Metanephros (tissue), 1 donor: ENCODE measurements around the gene RAB20. TPM values are rescaled to one million over a fixed set of nuclear protein-coding genes. Genes with fewer than 3 reads are reported as not detected.

ENCODE experiments used
- total RNA-seq: library from RNA; depleted of rRNA; stranded (reverse); fragments of >200 nt; gene quantifications from one replicate; pipeline ENCODE4 v1.2.3, GENCODE V29; 2014

RAB20 gene, protein sequence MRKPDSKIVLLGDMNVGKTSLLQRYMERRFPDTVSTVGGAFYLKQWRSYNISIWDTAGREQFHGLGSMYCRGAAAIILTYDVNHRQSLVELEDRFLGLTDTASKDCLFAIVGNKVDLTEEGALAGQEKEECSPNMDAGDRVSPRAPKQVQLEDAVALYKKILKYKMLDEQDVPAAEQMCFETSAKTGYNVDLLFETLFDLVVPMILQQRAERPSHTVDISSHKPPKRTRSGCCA
- total RNA-seq = 23.8 TPM

DNA sequence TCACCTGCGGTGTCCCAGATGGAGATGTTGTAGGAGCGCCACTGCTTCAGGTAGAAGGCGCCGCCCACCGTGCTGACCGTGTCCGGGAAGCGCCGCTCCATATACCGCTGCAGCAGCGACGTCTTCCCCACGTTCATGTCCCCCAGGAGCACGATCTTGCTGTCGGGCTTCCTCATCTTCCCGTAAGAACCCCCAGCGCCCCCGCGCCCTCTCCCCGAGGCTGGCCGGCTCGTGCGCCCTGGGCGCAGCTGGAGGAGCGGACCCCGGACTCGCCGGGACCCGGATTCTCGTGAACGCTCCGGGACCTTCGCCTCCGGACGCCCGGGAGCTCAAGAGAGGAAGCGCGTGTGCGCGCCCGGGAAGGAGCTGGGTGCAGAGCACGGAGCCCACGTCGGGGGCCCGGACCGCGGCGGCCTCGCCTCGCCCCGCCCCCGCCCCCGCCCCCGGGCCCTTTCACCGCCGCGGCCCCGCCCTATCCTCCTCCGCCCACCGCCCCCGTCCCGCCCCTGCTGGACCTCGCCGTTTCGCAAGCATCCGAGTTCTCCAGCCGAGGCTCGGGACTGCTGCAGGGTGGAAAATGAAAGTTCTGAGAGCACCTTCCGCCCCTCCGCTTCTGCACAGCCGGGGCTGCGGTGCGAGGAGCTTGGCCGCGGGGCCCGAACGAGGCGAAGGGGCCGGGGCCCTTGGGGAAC is at the start of gene RAB20:
Gene RAB20, minus strand, starts transcription at position 379 of the 692 bp plus-strand sequence. Its CDS starts 203 bp downstream, at position 176.

Other genes with a start within 250 kb of the RAB20 start
- 33.3 TPM for gene NAXD, start 53.8 kb upstream of the RAB20 start, total RNA-seq
- gene CARS2, start 144.4 kb upstream of the RAB20 start, total RNA-seq = 74.0 TPM
- gene ING1, start 152.0 kb upstream of the RAB20 start, total RNA-seq = 24.2 TPM